ENCODE measurements around the gene ZNF668. TPM values are rescaled to one million over a fixed set of nuclear protein-coding genes. Genes with fewer than 3 reads are reported as not detected.

The ZNF668 gene
- total and polyA plus RNA-seq, 3 donors from 2014 or later = 10.1 to 20.2 (median 17.2) TPM

DNA sequence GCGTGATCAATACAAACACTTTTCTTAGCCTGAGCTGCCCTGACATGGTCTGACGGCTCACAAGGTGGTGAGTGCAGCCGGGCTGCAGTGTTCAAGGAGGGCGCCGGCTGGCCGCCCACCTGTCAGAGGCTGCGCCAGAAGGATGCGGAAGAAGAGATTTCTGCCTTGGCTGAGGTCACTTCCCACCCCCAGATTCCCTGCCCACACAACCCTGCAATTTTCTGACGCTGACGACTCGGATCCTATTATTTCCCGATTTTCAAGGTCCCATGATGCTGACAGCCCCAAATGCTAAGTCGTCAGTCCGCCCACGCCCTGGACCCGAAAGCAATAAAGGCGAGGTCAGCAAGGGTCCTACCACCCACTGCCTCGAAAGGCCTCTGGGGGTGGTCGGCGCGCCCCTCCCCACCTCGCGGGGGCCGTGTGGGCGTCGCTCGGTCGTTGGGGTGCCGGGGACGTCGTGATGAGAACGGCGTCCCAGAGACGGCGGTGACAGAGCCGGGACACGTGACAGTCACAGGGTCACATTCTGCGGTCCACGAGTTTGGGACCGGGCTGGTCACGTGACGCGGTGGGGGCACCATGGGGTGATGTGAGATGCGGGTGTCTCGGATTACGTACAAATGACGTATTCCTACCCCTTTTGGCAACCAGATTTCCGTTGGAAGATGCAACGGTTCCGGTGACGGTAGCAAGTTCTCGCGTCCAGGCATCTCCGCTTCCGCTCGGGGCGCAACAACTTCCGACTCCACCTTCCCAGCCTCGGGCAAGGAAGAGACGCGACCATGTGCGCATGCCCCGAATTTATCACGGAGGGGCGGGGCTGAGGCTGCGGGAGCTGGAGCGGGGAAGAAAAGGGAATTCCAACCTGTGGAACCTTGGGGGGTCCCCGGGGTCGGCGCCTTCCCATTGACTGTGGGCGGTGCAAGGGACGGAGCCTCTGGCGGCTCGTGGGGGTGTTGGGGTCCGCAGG, 41.0 kb downstream of the ZNF668 start, which contains the start of gene STX4:
STX4 (plus strand) TSS at position 823 of the 973 bp plus-strand sequence. CDS start 248 bp downstream, outside the sequence.
- H3K4me1 ChIP-seq = peaks cover 8% of the 10 kb centered on the region
- no peaks in the 10 kb centered on the region for H3K36me3 ChIP-seq (ENCODE audit: low read depth, missing control alignments)
- intact Hi-C loops (cut with DNase I; ENCODE audit: low total_unique reads) = loop anchor here (10.0 kb wide), 1 partner anchor 48 kb away; the partner anchor contains the start of gene HSD3B7
- H3K4me3 ChIP-seq = peak within 1 kb of the TSS; percentile 85 to 90
- WGBS, 2 donors = 0 to 2% methylated on average over 36 to 75 of the region's 75 CpGs
- H3K27me3 ChIP-seq = no peaks in the 10 kb centered on the region
- H3K27ac ChIP-seq = peak within 1 kb of the TSS; percentile 91 to 94
- TF ChIP-seq POLR2A (IDR thresholded peaks at IDR 0.05) = no peak
- TF ChIP-seq, protein P1, sequence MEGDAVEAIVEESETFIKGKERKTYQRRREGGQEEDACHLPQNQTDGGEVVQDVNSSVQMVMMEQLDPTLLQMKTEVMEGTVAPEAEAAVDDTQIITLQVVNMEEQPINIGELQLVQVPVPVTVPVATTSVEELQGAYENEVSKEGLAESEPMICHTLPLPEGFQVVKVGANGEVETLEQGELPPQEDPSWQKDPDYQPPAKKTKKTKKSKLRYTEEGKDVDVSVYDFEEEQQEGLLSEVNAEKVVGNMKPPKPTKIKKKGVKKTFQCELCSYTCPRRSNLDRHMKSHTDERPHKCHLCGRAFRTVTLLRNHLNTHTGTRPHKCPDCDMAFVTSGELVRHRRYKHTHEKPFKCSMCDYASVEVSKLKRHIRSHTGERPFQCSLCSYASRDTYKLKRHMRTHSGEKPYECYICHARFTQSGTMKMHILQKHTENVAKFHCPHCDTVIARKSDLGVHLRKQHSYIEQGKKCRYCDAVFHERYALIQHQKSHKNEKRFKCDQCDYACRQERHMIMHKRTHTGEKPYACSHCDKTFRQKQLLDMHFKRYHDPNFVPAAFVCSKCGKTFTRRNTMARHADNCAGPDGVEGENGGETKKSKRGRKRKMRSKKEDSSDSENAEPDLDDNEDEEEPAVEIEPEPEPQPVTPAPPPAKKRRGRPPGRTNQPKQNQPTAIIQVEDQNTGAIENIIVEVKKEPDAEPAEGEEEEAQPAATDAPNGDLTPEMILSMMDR (IDR thresholded peaks at IDR 0.05) = peak in 2 of 3 experiments; percentile 14 to 17
- peak; percentile 99 for DNase-seq
- no peaks in the 10 kb centered on the region for H3K9me3 ChIP-seq

DNA sequence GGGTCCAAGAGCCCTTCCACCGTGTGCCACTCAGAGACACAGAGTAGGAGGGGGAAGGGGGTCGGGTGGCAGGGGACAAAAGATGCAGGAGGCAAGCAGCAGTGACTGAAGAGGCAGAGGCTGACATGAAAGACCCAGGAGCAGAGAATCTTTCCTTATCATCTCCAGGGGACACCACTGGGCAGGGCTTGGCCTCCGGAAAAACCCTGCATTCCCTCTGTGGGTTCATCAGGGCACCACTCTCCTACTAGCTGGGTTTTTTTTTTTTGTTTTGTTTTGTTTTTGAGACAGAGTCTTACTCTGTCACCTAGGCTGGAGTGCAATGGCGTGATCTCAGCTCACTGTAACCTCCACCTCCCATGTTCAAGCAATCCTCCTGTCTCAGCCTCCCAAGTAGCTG, 42.8 kb downstream of the ZNF668 start:
- DNase-seq = no peak
- TF ChIP-seq, protein P1 (IDR thresholded peaks at IDR 0.05) = no peak
- TF ChIP-seq POLR2A (IDR thresholded peaks at IDR 0.05) = no peak
- Histone ChIP-seq H3K4me3 (no peak overlapping the region), H3K27ac (no peak overlapping the region), H3K9me3 (no peaks in the 10 kb centered on the region), H3K36me3 (ENCODE audit: low read depth, missing control alignments) (no peaks in the 10 kb centered on the region), H3K4me1 (peaks cover 8% of the 10 kb centered on the region), H3K27me3 (no peaks in the 10 kb centered on the region)
- WGBS, 2 donors = 67 to 79% methylated on average over 4 of the region's 4 CpGs
- intact Hi-C loops (cut with DNase I; ENCODE audit: low total_unique reads) = loop anchor here (10.0 kb wide), 1 partner anchor 46 kb away; the partner anchor contains the start of gene HSD3B7

DNA sequence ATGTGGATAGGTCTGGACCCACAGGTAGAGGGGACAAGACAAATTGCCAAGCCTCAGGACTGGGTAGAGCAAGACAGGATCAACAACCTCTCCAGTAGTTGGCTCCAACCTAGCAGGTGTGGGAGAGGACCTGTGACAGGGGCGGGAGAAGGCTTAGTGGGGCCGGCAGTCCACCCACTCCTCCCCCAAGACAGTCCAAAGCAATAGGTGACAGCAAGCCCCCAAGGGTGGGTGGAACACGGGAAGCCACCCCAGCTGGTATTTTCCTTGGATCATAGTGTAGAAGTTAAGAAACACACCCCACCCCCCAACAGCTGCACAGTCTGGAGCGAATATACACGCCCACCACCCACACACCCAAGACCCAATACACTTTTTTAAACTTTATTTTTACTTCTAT, 44.8 kb downstream of the ZNF668 start:
- DNase-seq = no peak
- Histone ChIP-seq H3K27ac (no peak overlapping the region), H3K4me1 (peaks cover 8% of the 10 kb centered on the region), H3K9me3 (no peaks in the 10 kb centered on the region), H3K4me3 (no peak overlapping the region), H3K27me3 (no peaks in the 10 kb centered on the region), H3K36me3 (ENCODE audit: low read depth, missing control alignments) (no peaks in the 10 kb centered on the region)
- TF ChIP-seq, protein P1 (IDR thresholded peaks at IDR 0.05) = no peak
- TF ChIP-seq POLR2A (IDR thresholded peaks at IDR 0.05) = no peak
- 83 to 87% methylated on average over 5 of the region's 5 CpGs for WGBS, 2 donors
- intact Hi-C loops (cut with DNase I; ENCODE audit: low total_unique reads) = no loop called here

DNA sequence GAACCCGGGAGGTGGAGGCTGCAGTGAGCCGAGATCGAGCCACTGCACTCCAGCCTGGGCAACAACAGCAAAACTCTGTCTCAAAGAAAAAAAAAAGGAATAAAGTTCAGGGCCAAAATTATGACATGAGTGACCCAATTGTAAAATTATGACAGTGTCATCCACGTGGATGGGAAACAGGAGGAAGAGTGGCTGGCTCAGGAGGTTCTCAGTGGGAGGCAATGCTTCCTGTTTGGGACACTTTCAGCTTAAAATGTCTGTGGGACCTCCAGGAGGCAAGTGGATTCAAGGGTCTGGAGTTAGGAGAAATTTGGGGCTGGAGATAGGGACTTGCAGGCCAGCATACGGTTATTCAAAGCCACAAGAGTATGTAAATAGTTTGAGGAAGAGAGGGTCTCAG, 48.7 kb downstream of the ZNF668 start:
- TF ChIP-seq, protein P1 (IDR thresholded peaks at IDR 0.05) = no peak
- no peak for TF ChIP-seq POLR2A (IDR thresholded peaks at IDR 0.05)
- H3K27me3 ChIP-seq = no peaks in the 10 kb centered on the region
- no peaks in the 10 kb centered on the region for H3K36me3 ChIP-seq (ENCODE audit: low read depth, missing control alignments)
- peaks cover 9% of the 10 kb centered on the region for H3K4me1 ChIP-seq
- H3K27ac ChIP-seq = no peak overlapping the region
- intact Hi-C loops (cut with DNase I; ENCODE audit: low total_unique reads) = no loop called here
- WGBS, 2 donors = 81 to 85% methylated on average over 5 of the region's 5 CpGs
- no peaks in the 10 kb centered on the region for H3K9me3 ChIP-seq
- DNase-seq = no peak
- H3K4me3 ChIP-seq = no peak overlapping the region

Measured in testis (tissue), 3 donors.